Activated CD8-positive, alpha-beta memory T cell treated with anti-CD3 and anti-CD28 coated beads, Interleukin-2, amount 50 U/mL, for 4 hours (primary cell): ENCODE data around the gene SIK1.
"Not testable (repeated sequence)": the region's sequence is repeated elsewhere in the genome, so short reads cannot be mapped to it uniquely, and the experiment has no call there.

ENCODE experiments used
- DNase-seq: peaks from one replicate; pipeline ENCODE4 v3.0.0-alpha.2; 2020

SIK1 gene

DNA sequence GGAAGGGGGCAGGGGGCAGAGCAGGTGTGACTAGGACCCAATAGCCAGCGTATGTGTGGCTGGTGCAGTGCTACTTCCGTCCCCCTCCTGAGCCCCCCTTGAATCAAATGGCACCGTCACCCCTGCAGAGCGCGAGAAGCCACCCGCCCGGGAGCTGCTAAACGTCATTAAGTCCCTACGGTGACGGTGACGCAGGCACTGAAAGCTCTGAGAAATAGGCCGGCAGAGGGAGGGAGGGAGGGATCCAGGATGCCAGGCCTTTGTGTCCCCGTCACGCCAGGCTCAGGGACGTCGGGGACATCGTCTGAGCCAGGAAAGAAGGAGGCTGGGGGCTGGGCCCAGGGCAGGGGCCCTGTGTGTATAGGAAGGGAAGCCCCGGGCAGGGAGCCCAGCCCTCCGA, 43.6 kb downstream of the SIK1 start:
- DNase-seq = not testable (repeated sequence)

DNA sequence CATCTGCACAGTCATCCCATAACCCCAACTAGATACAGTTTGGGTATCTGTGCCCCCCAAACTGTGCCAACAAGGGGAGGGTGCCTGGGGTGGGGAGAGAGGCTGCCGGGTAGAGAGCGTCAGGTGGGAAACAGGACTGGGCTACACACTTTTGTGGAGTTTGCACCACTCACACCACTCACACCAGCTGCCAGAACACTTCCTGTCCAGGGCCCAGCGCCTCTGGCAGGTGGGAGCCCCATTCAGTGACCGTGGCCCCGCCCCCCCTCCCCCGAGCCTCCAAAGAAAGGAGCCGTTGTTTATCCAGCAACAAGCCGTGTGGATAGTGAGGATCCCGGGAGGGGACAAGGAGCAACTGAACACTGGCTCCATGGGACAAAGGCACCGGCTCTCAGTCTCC, 44.0 kb downstream of the SIK1 start:
- DNase-seq = not testable (repeated sequence)

GRCh38 chr21:43380852-43381533, 45.9 kb downstream of the SIK1 start:
- not testable (repeated sequence) for DNase-seq

DNA sequence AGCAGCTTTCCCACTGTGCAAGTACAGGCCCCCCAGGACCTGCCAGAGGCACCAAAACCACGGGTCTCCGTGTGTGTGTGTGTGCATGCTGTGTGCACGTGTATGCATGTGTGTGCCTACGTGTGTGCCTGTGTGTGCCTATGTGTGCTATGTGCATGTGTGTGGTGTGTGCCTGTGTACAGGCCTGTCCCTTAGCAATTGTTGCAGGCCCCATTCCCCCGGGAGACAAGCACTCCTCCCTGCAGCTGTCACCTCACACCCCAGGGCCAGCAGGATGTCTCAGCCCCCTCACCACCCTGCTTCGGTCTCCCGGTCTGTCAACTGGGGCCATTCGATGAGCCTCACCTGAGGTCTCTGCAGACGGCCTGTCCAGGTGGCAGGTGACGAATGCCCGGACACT, 46.6 kb downstream of the SIK1 start:
- not testable (repeated sequence) for DNase-seq

DNA sequence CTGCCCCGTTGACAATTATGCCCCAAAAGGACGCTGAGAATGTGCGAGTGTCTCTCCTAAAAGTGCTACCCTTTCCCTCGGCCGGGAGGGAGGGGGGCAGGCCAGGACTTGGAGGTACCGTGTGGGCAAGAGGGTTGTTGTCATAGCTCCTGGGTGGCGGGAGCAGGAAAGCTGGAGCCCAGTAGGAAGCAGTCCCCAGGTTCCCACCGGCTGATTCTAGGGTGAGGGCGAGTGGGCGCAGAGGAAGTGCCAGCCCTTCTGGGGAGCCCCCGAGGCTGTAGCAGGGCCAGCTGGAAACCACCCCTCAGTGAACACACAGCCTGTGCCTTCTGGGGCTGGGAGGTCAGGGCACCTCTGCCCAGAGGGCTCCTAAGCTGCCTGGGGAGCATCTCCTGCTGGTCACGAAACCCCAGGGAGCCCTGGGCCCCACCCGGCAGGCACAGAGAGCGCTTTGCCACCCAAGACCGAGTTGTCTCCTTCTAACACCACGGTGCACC, 47.3 kb downstream of the SIK1 start:
- not testable (repeated sequence) for DNase-seq

- no peak for DNase-seq
These were observed 50.5 kb downstream of the SIK1 start for GRCh38 chr21:43376478-43376882.

DNA sequence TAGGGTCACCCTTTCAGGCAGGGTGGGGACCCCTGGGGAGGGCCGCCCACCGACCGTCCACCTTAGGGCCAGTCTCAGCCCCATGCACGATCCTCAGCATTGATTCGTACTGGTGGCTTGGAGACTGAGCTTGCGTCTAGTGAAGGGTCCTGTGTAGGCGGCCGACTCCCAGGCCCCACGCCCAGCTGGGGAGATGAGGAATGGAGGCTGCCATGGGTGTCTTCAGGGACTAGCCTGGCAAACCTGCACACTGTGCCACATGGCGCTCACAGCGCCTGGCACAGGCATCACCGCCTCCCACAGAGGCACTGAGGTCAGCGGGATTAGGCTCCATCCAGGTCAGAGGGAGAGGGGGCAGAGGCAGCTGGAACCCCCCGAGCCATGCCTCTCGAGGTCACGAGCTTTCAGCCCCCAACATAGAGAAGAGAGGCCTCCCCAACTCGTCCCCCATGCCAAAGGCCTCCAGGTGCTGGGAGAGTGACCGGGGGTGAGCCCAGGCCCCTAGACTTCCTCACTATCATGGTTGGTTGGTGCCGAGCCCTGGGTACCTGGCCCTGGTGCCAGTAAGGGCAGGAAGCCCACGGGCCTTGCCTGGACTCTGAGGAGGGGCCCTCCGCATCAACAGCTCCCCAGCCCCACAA, 51.0 kb downstream of the SIK1 start:
- DNase-seq = no peak

- DNase-seq = no peak
These were observed 51.7 kb downstream of the SIK1 start for GRCh38 chr21:43375006-43375836.

DNA sequence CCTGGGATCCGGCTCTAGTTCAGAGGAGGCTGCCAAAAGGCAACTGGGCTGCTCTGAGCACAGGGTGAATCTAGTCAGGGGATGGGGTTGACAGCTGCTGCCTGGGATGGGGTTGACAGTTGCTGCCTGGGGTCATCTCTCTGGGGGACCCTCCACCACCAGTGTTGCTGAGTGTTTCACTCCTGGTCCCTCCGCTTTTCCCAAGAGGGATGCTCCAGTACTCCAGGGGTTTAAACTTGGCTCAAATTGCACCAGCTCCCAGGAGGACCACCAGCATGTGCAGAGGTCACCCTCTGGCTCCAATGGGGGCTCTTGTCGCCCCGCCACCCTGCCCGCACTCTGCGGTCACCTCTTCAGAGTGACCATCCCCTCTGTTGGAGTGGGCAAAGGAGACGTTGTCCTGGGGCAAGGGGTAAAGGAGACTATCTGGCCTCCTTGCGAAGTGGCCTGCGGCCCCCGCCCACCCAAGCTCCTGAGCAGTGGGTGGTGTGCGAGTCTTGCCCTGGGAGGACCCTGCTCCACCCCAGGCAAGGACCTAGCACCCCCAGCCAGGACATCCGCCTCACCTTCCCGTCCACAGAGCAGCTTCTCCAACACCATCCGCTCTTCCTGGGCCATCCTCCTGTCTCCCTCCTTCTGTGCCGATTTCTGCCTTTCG, 52.6 kb downstream of the SIK1 start:
- DNase-seq = no peak

GRCh38 chr21:43373362-43374227, 53.3 kb downstream of the SIK1 start:
- DNase-seq = no peak

GRCh38 chr21:43372663-43373361, 54.1 kb downstream of the SIK1 start:
- DNase-seq = no peak

DNA sequence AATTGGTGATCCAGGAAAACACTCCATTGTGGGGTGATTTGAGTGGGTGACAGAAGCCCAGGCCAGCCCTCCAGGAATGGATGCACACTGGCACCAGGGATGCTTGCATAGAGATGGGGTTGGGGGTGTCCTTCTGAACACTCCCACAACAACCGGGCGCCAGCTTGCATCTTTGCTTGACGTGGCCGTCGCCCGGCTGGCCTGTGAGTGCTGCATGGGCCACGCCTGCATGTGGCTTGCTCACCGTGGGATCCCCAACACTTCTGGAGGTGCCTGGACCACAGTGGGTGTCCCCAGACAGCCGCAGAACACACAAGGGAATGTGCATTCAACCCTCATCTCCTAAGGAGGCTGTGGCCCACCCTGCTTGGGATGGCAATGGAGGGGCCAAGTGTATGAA, 55.1 kb downstream of the SIK1 start:
- no peak for DNase-seq

DNA sequence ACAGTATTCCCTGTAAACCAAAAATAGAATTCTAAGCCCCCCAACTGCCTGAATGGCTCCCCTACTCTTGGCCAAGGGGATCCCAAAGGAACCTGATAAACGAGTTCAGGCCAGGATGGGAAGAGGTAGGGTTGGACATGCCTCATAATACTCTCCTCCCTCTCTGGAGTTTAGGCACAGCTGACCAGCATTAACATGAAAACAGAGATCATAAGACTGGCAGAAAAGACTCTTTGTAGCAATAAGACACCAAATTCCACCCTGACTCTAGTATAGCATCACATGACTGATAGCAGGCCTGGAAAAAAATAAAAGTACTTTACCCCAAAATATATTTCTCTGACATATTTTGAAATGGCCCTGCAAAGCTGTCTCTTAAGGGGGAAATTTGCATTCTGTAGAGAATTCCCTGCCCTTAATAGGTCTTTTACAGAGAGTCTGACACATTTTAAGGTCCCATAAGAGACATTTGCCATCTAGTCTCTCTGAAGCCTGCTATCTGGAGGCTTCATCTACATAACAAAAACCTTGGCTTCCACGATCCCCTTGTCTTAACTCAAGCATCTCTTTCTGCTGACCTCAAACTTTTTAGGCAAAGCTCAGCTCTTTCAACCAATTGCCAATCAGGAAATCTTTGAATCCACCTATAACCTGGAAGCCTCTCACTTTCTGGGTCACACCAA, 55.9 kb downstream of the SIK1 start:
- DNase-seq = no peak

GRCh38 chr21:43370091-43370658, 56.8 kb downstream of the SIK1 start:
- no peak for DNase-seq

GRCh38 chr21:43369596-43370090, 57.3 kb downstream of the SIK1 start:
- no peak for DNase-seq

DNA sequence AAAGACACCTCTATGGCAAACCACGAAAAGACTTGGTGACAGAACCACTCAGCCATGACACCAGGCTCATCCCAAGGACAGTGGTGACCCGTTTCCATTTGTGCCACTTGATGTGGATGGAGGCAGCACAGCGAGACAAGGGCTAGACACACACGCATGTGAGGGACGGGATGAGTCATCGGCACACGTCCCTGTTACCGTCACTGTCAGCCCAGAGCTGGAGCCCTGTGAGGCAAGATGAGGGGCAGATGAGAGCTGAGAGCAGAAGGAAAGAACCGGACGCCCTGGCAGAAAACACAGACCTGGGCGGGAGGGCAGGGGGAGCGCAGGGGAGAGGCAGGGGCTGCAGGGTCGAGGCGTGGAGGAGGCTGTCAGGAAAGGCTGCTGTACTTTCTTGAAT, 57.8 kb downstream of the SIK1 start:
- no peak for DNase-seq

GRCh38 chr21:43368685-43369084, 58.2 kb downstream of the SIK1 start:
- no peak for DNase-seq

DNA sequence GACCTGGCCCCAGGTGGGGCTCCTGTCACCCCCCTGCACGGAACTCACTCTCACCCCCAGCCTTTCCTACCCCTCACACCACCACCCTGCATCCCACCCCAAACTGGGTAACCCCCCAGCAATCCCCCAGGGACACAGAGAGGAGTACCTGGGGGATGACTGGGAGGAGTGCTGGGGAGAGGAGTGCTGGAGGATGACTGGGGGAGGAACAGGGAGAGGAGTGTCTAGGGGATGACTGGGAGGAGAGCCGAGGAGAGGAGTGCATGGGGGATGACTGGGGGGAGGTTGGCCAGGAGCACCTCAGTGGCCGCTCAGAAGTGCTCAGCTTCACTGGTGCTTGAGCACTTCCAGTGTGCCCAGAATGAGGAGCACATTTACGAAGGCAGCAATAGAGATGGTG, 59.1 kb downstream of the SIK1 start:
- no peak for DNase-seq

- no peak for DNase-seq
These were observed 59.6 kb downstream of the SIK1 start for GRCh38 chr21:43367296-43367695.

DNA sequence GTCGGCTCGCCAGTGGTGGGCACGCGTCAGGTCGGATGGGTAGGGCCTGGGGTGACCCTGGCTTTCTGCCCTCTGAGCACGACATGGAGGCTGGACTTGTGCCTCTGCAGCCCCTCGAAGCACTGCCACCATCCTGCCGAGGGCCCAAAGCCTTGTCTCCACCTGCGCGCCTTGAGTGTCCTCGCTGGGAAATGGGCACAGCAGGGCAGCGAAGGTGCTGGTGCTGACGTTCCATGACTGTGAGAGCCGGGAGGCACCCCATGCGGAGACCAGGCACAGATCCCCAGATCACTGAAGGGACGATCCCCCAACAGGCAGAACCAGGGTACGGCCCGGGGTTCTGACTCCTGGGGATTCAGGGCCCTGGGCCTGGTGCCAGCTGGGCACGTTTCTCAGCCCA, 60.3 kb downstream of the SIK1 start:
- no peak for DNase-seq
